Liver (tissue), 9 donors: ENCODE data around the gene STMP1. TPM values are rescaled to one million over a fixed set of nuclear protein-coding genes. Genes with fewer than 3 reads are reported as not detected.

Source experiments
- DNase-seq: peaks from one replicate; pipeline ENCODE4 v3.0.0-alpha.2; 2017; ENCODE audit warnings: low spot score
- H3K27ac ChIP-seq, 2 donors: one replicate each; pipeline ENCODE4 v1.7.0; 2013; ENCODE audit warnings: inconsistent platforms in 2 of 2, low read length in 2 of 2, control low read depth in 1 of 2, low read depth in 1 of 2, mild to moderate bottlenecking in 1 of 2
- H3K27me3 ChIP-seq, 4 donors: one replicate each; pipeline versions ENCODE4 v1.6.1 to v1.7.0; 2013; ENCODE audit warnings: low read length in 3 of 4, inconsistent platforms in 1 of 4, mild to moderate bottlenecking in 1 of 4, moderate library complexity in 1 of 4; ENCODE audit not compliant: control insufficient read depth in 4 of 4, insufficient read depth in 4 of 4
- H3K36me3 ChIP-seq, 4 donors: one replicate each; pipeline versions ENCODE4 v1.6.1 to v1.7.0; 2013; ENCODE audit warnings: low read length in 3 of 4, mild to moderate bottlenecking in 3 of 4, low read depth in 1 of 4, moderate library complexity in 1 of 4; ENCODE audit not compliant: control insufficient read depth in 4 of 4, insufficient read depth in 3 of 4
- H3K4me1 ChIP-seq, 4 donors: one replicate each; pipeline versions ENCODE4 v1.6.1 to v1.7.0; 2013; ENCODE audit warnings: low read length in 3 of 4, mild to moderate bottlenecking in 3 of 4, moderate library complexity in 1 of 4; ENCODE audit not compliant: control insufficient read depth in 4 of 4, insufficient read depth in 4 of 4
- H3K4me3 ChIP-seq, 3 donors: one replicate each; pipeline versions ENCODE4 v1.6.1 to v1.7.0; 2013; ENCODE audit warnings: low read length in 3 of 3, control low read depth in 1 of 3, low read depth in 1 of 3, mild to moderate bottlenecking in 1 of 3
- H3K9ac ChIP-seq, 2 donors: one replicate each; pipeline ENCODE4 v1.7.0; 2013; ENCODE audit warnings: low read length in 2 of 2, mild to moderate bottlenecking in 2 of 2, moderate library complexity in 2 of 2, control low read depth in 1 of 2, low read depth in 1 of 2
- H3K9me3 ChIP-seq, 4 donors: one replicate each; pipeline versions ENCODE4 v1.6.1 to v1.7.0; 2013; ENCODE audit warnings: low read length in 3 of 4; ENCODE audit not compliant: control insufficient read depth in 4 of 4
- EGR1 ChIP-seq, 2 donors: IDR thresholded peaks; 2 replicates each; pipeline ENCODE4 v1.6.1; 2016 to 2018; ENCODE audit warnings: antibody characterized with exemption in 2 of 2, low read depth in 2 of 2
- FOXA1 ChIP-seq: IDR thresholded peaks from 2 replicates; pipeline ENCODE4 v1.6.1; 2016; ENCODE audit warnings: antibody characterized with exemption
- FOXA2 ChIP-seq: IDR thresholded peaks from 2 replicates; pipeline ENCODE4 v1.6.1; 2016; ENCODE audit warnings: antibody characterized with exemption
- GABPA ChIP-seq, 2 donors: IDR thresholded peaks in 1 of 2; conservative IDR thresholded peaks in 1 of 2; 2 replicates each; pipeline ENCODE4 v1.6.1; 2016; ENCODE audit warnings: antibody characterized with exemption in 2 of 2, mild to moderate bottlenecking in 1 of 2, moderate library complexity in 1 of 2
- HNF4A ChIP-seq, 2 donors: conservative IDR thresholded peaks; 2 replicates each; pipeline ENCODE4 v1.6.1; 2016; ENCODE audit warnings: antibody characterized with exemption in 2 of 2, mild to moderate bottlenecking in 2 of 2
- HNF4G ChIP-seq: IDR thresholded peaks from 2 replicates; pipeline ENCODE4 v1.6.1; 2016; ENCODE audit warnings: antibody characterized with exemption
- JUND ChIP-seq, 2 donors: IDR thresholded peaks; 2 replicates each; pipeline ENCODE4 v1.6.1; 2016; ENCODE audit warnings: antibody characterized with exemption in 2 of 2
- MAX ChIP-seq: IDR thresholded peaks from 2 replicates; pipeline ENCODE4 v1.6.1; 2016; ENCODE audit warnings: antibody characterized with exemption
- NR2F2 ChIP-seq: IDR thresholded peaks from 2 replicates; pipeline ENCODE4 v1.6.1; 2016; ENCODE audit warnings: antibody characterized with exemption
- RAD21 ChIP-seq, 2 donors: IDR thresholded peaks; 2 replicates each; pipeline ENCODE4 v1.6.1; 2016; ENCODE audit warnings: antibody characterized with exemption in 2 of 2, mild to moderate bottlenecking in 2 of 2
- RXRA ChIP-seq, 2 donors: IDR thresholded peaks; 2 replicates each; pipeline ENCODE4 v1.6.1; 2017 to 2018; ENCODE audit warnings: antibody characterized with exemption in 2 of 2, mild to moderate bottlenecking in 1 of 2
- SP1 ChIP-seq: IDR thresholded peaks from 2 replicates; pipeline ENCODE4 v1.6.1; 2018; ENCODE audit warnings: antibody characterized with exemption, mild to moderate bottlenecking
- TAF1 ChIP-seq: conservative IDR thresholded peaks from 2 replicates; pipeline ENCODE4 v1.6.1; 2016; ENCODE audit warnings: antibody characterized with exemption, mild to moderate bottlenecking
- YY1 ChIP-seq: IDR thresholded peaks from 2 replicates; pipeline ENCODE4 v1.6.1; 2016; ENCODE audit warnings: antibody characterized with exemption, mild to moderate bottlenecking
- ZBTB33 ChIP-seq: IDR thresholded peaks from 2 replicates; pipeline ENCODE4 v1.6.1; 2016; ENCODE audit warnings: antibody characterized with exemption
- WGBS: extraction: QIAGEN DNeasy Blood & Tissue Kit; methylation state at CpG from one replicate; pipeline ENCODE4 v1.1.7; 2013; 5-methylcytosine and 5-hydroxymethylcytosine counted together
- polyA plus RNA-seq, 2 donors: library from polyadenylated mRNA; stranded (reverse) in 1 of 2; unstranded in 1 of 2; fragments of 200-250 nt in 1 of 2; fragments of >200 nt in 1 of 2; fragmentation: Nextera tagmentation in 1 of 2; extraction: Ambion mirVana in 1 of 2; gene quantifications; one replicate each; pipeline versions ENCODE4 v1.2.1 to v1.2.3, GENCODE V29; 2013 to 2015
- total RNA-seq, 2 donors: library from RNA; depleted of rRNA; stranded (reverse); fragments of >200 nt; gene quantifications; one replicate each; pipeline ENCODE4 v1.2.3, GENCODE V29; 2014
- TF ChIP-seq, protein P1 (sequence below): IDR thresholded peaks from 2 replicates; pipeline ENCODE4 v1.6.1; 2016; ENCODE audit warnings: antibody characterized with exemption, mild to moderate bottlenecking
- TF ChIP-seq, protein P2 (sequence below): IDR thresholded peaks from 2 replicates; pipeline ENCODE4 v1.6.1; 2016; ENCODE audit warnings: antibody characterized with exemption
- donor health status: healthy.
- donor health status: healthy.
- donor health status: healthy.
- donor health status: healthy.
- donor health status: healthy.

STMP1 gene
- total and polyA plus RNA-seq, 4 donors, result 6.8 to 30.7 (median 13.8) TPM

DNA sequence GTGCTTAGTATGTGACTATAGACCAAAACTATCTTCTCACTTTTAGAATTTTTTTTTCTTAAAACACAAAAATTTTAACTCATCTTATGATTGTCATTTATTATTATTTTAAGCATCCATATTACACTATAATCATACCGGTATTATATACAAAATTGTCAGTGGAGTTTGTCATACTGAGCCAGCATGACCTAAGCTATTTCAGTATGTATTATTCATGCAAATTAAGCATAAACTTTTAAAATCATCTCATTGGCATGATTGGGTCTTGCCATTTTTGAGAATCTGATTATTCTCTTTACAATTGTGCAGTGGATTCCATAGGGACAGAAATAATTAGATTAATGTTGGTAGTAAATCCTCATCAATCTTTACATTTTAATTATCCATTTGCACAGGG, 46.2 kb upstream of the STMP1 start (continued):
- TF ChIP-seq, protein P1, sequence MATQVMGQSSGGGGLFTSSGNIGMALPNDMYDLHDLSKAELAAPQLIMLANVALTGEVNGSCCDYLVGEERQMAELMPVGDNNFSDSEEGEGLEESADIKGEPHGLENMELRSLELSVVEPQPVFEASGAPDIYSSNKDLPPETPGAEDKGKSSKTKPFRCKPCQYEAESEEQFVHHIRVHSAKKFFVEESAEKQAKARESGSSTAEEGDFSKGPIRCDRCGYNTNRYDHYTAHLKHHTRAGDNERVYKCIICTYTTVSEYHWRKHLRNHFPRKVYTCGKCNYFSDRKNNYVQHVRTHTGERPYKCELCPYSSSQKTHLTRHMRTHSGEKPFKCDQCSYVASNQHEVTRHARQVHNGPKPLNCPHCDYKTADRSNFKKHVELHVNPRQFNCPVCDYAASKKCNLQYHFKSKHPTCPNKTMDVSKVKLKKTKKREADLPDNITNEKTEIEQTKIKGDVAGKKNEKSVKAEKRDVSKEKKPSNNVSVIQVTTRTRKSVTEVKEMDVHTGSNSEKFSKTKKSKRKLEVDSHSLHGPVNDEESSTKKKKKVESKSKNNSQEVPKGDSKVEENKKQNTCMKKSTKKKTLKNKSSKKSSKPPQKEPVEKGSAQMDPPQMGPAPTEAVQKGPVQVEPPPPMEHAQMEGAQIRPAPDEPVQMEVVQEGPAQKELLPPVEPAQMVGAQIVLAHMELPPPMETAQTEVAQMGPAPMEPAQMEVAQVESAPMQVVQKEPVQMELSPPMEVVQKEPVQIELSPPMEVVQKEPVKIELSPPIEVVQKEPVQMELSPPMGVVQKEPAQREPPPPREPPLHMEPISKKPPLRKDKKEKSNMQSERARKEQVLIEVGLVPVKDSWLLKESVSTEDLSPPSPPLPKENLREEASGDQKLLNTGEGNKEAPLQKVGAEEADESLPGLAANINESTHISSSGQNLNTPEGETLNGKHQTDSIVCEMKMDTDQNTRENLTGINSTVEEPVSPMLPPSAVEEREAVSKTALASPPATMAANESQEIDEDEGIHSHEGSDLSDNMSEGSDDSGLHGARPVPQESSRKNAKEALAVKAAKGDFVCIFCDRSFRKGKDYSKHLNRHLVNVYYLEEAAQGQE, result no peak
- no peak for TF ChIP-seq NR2F2
- no peak for TF ChIP-seq FOXA2
- TF ChIP-seq, protein P2, sequence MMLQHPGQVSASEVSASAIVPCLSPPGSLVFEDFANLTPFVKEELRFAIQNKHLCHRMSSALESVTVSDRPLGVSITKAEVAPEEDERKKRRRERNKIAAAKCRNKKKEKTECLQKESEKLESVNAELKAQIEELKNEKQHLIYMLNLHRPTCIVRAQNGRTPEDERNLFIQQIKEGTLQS, result no peak

DNA sequence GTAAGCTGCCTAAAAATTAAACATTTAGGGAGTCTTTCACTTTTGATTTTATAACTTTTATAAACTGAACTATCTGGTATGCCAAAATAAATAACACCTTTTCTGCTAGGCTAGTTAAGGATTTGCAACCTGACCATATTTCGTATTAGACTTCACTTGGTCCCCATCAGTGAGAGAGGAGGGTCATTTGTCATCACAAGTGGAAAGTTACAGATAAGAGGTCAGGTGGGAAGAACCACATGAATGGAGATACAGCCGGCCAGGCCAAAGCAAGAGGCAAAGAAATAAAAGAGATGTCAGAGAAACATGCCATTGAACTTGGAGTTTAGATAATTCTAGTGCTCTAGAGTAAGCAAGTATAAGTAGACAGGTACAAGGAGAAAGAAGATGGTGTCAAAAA, 44.5 kb upstream of the STMP1 start:
- no peak overlapping the region for H3K4me3 ChIP-seq

GRCh38 chr7:135618510-135618909, 43.8 kb upstream of the STMP1 start:
- WGBS, result 75% methylated on average over 7 of the region's 7 CpGs
- H3K9ac ChIP-seq, result no peak overlapping the region
- DNase-seq, result no peak
- no peaks in the 10 kb centered on the region for H3K27me3 ChIP-seq
- TF ChIP-seq RAD21 (IDR thresholded peaks at IDR 0.05) (no peak), TAF1 (no peak), JUND (IDR thresholded peaks at IDR 0.05) (no peak), ZBTB33 (no peak), RXRA (IDR thresholded peaks at IDR 0.05) (no peak), NR2F2 (no peak), EGR1 (IDR thresholded peaks at IDR 0.05; ENCODE audit: low read depth in 2 of 2) (no peak), SP1 (no peak), FOXA2 (no peak), GABPA (IDR thresholded peaks at IDR 0.05 in 1 of 2, conservative IDR thresholded peaks at IDR 0.05 in 1 of 2) (no peak), FOXA1 (no peak)
- TF ChIP-seq, protein P2, result no peak
- no peak overlapping the region for H3K27ac ChIP-seq
- peaks cover 0 to 39% (median 28%) of the 10 kb centered on the region in 4 donors for H3K36me3 ChIP-seq
- H3K9me3 ChIP-seq, result no peaks in the 10 kb centered on the region
- H3K4me1 ChIP-seq, result no peaks in the 10 kb centered on the region
- no peak overlapping the region for H3K4me3 ChIP-seq

More for the DNA sequence above, 44.5 kb upstream of the STMP1 start:
- Histone ChIP-seq H3K27ac (no peak overlapping the region), H3K9ac (no peak overlapping the region), H3K9me3 (no peaks in the 10 kb centered on the region), H3K36me3 (peaks cover 0 to 37% (median 27%) of the 10 kb centered on the region in 4 donors), H3K4me1 (no peaks in the 10 kb centered on the region), H3K27me3 (no peaks in the 10 kb centered on the region)
- 92% methylated on average over 2 of the region's 2 CpGs for WGBS
- TF ChIP-seq NR2F2 (no peak), RAD21 (IDR thresholded peaks at IDR 0.05) (no peak), FOXA2 (no peak), YY1 (no peak), HNF4G (no peak), RXRA (IDR thresholded peaks at IDR 0.05) (no peak), MAX (no peak), HNF4A (conservative IDR thresholded peaks at IDR 0.05) (no peak)
- TF ChIP-seq, protein P1, result no peak
- DNase-seq, result no peak
